ENCODE measurements around the gene ATG12. TPM values are rescaled to one million over a fixed set of nuclear protein-coding genes. Genes with fewer than 3 reads are reported as not detected.

Gene ATG12
- total and polyA plus RNA-seq, 2 of the 8 experiments (the other 6 are each of a cell fraction or from before 2014, with no cell fraction given) = 23.8 to 49.3 TPM

DNA sequence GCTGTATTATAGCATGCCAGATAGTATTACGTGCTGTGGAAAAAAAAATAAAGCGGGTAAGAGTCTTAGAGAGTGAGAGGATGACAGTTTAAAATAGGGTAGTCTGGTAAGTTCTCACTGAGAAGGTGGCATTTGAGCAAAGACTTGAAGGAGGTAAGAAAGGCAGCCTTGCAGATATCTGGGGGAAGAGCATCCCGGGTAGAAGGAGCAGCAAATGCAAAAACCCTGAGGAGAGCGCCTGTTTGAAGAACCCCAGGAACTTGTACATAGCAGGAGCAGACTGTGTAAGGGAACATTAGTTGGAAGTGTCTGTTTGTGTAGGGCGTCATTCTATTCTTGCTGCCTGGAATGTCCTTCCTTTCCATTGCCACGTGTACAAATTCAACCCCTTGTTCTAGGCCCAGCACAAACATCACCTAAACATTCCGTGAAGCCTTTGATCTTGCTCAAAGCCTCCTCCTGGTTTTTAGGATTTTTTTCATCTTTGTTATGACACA, 3.0 kb upstream of the ATG12 start:
- Histone ChIP-seq H2BK12ac (ENCODE audit: low read depth, low read length) (no peak overlapping the region), H3K14ac (ENCODE audit: insufficient read length) (no peak overlapping the region), H3K18ac (ENCODE audit: extremely low read depth, low read length) (no peak overlapping the region), H3K4ac (replicated peaks; ENCODE audit: insufficient read length, low read depth, low read length) (no peak overlapping the region), H3K79me2 (ENCODE audit: control insufficient read depth in 1 of 2, insufficient read depth in 2 of 2, low read length in 2 of 2) (peaks cover 3 to 83% of the 10 kb centered on the region in 2 experiments; a peak in 3 of 4 replicates), H4K91ac (replicated peaks; ENCODE audit: insufficient read length, low read length) (no peak overlapping the region), H4K8ac (ENCODE audit: extremely low read depth, insufficient read depth, low read length) (no peak overlapping the region), H3K27ac (ENCODE audit: low read depth, low read length) (no peak overlapping the region), H2AK5ac (ENCODE audit: low read depth, low read length) (no peak overlapping the region), H3K4me3 (ENCODE audit: extremely low read depth in 1 of 4, insufficient read depth in 2 of 4, low read depth in 3 of 4, low read length in 4 of 4) (no peak overlapping the region), H4K20me1 (replicated peaks in 1 of 2; ENCODE audit: control insufficient read depth in 1 of 2, insufficient read depth in 2 of 2, low read length in 2 of 2) (peaks cover 7 to 11% of the 10 kb centered on the region in 2 experiments), H3K79me1 (ENCODE audit: low read depth, low read length) (peaks cover 4% of the 10 kb centered on the region; the same call in 1 of the 2 replicates), H3K27me3 (replicated peaks in 1 of 4; ENCODE audit: control insufficient read depth in 3 of 4, extremely low read depth in 1 of 4, insufficient read depth in 3 of 4, low read length in 3 of 4) (no peaks in the 10 kb centered on the region), H2BK120ac (replicated peaks; ENCODE audit: low read depth, low read length) (no peak overlapping the region), H2AFZ (ENCODE audit: low read length) (no peak overlapping the region), H3K9me3 (ENCODE audit: insufficient read depth in 2 of 2, low read depth in 1 of 2, low read length in 1 of 2) (no peaks in the 10 kb centered on the region), H3K23me2 (ENCODE audit: low read depth, low read length) (peaks cover 5% of the 10 kb centered on the region; the same call in 1 of the 2 replicates), H3K56ac (replicated peaks; ENCODE audit: insufficient read length, low read depth, low read length) (no peak overlapping the region), H2BK20ac (ENCODE audit: low read length) (no peak overlapping the region), H3K4me1 (replicated peaks in 1 of 4; ENCODE audit: control insufficient read depth in 3 of 4, insufficient read depth in 4 of 4, low read length in 3 of 4) (peaks cover 0 to 6% (median under 1%) of the 10 kb centered on the region in 4 experiments; a peak in 2 of 7 replicates), H3K36me3 (ENCODE audit: control insufficient read depth in 2 of 4, insufficient read depth in 4 of 4, low read length in 3 of 4) (no peaks in the 10 kb centered on the region), H3K9ac (replicated peaks in 1 of 4; ENCODE audit: extremely low read depth in 1 of 4, low read depth in 3 of 4, low read length in 3 of 4) (no peak overlapping the region), H3K23ac (ENCODE audit: insufficient read length) (no peak overlapping the region), H2BK15ac (ENCODE audit: low read length) (no peak overlapping the region), H3K4me2 (ENCODE audit: insufficient read depth in 1 of 2, low read depth in 2 of 2, low read length in 2 of 2) (no peak overlapping the region), H2BK5ac (ENCODE audit: low read depth, low read length) (no peak overlapping the region), H4K5ac (ENCODE audit: insufficient read length, low read depth, low read length) (no peak overlapping the region)
- POLR2A ChIA-PET (ENCODE audit: partially characterized antibody) = no interaction called here
- CTCF ChIA-PET (ENCODE audit: partially characterized antibody) = no interaction called here
- DNase-seq (ENCODE audit: low read depth in 1 of 2, low spot score in 2 of 2) (no peak), FAIRE-seq (no peak)
- WGBS, 2 experiments (ENCODE audit: extremely low coverage in 1 of 2, insufficient coverage in 1 of 2, insufficient read length in 1 of 2, insufficient replicate concordance in 2 of 2, low coverage in 1 of 2, low lambda C conversion rate in 2 of 2, missing lambda C conversion rate in 1 of 2) = 77% methylated on average over 7 of the region's 7 CpGs; no CpG with 5 or more reads in 1 of the 2 experiments
- TF ChIP-seq, protein P1, sequence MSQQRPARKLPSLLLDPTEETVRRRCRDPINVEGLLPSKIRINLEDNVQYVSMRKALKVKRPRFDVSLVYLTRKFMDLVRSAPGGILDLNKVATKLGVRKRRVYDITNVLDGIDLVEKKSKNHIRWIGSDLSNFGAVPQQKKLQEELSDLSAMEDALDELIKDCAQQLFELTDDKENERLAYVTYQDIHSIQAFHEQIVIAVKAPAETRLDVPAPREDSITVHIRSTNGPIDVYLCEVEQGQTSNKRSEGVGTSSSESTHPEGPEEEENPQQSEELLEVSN (IDR thresholded peaks at IDR 0.05) = no peak
- TF ChIP-seq CBX8 (IDR thresholded peaks at IDR 0.05; ENCODE audit: borderline replicate concordance, low read depth, low read length) (no peak), RXRA (IDR thresholded peaks at IDR 0.05; ENCODE audit: insufficient read depth, low read depth, low read length) (no peak), GABPA (IDR thresholded peaks at IDR 0.05; ENCODE audit: borderline replicate concordance, insufficient read depth, low read length) (no peak), KDM5A (IDR thresholded peaks at IDR 0.05; ENCODE audit: low read length) (no peak), CEBPB (IDR thresholded peaks at IDR 0.05; ENCODE audit: low read depth, low read length) (no peak), SIX5 (IDR thresholded peaks at IDR 0.05; ENCODE audit: low read depth, low read length) (no peak), JUN (IDR thresholded peaks at IDR 0.05; ENCODE audit: low read depth, low read length) (no peak), CBX5 (IDR thresholded peaks at IDR 0.05; ENCODE audit: low read depth, low read length) (no peak), EP300 (IDR thresholded peaks at IDR 0.05; ENCODE audit: borderline replicate concordance in 1 of 2, low read depth in 2 of 2, low read length in 2 of 2) (no peak), RFX5 (IDR thresholded peaks at IDR 0.05; ENCODE audit: borderline replicate concordance, low read depth, low read length) (no peak), ASH2L (IDR thresholded peaks at IDR 0.05; ENCODE audit: low read length) (no peak)
- TF ChIP-seq, protein P2, sequence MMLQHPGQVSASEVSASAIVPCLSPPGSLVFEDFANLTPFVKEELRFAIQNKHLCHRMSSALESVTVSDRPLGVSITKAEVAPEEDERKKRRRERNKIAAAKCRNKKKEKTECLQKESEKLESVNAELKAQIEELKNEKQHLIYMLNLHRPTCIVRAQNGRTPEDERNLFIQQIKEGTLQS (IDR thresholded peaks at IDR 0.05; ENCODE audit: insufficient read depth, low read depth, low read length) = no peak
